Chondrocyte (in vitro differentiated cells): ENCODE data around the gene WDR7. TPM values are rescaled to one million over a fixed set of nuclear protein-coding genes. Genes with fewer than 3 reads are reported as not detected.

Source experiments
- DNase-seq: peaks from one replicate; pipeline ENCODE4 v3.0.0; 2021; ENCODE audit warnings: mixed read lengths, low spot score
- H3K27ac Mint-ChIP-seq: one replicate; pipeline ENCODE4 v1.8.0; 2021; ENCODE audit warnings: mild to moderate bottlenecking, moderate library complexity, mixed read lengths; ENCODE audit not compliant: unreplicated experiment
- H3K27me3 Mint-ChIP-seq: 2 replicates; pipeline ENCODE4 v1.8.0; 2021; ENCODE audit warnings: low read depth, mixed read lengths
- H3K36me3 Mint-ChIP-seq: 2 replicates; pipeline ENCODE4 v1.8.0; 2021; ENCODE audit warnings: low read depth, mixed read lengths
- H3K4me1 Mint-ChIP-seq: 2 replicates; pipeline ENCODE4 v1.8.0; 2021; ENCODE audit warnings: low read depth, mild to moderate bottlenecking, mixed read lengths
- H3K4me3 Mint-ChIP-seq: one replicate; pipeline ENCODE4 v1.8.0; 2021; ENCODE audit warnings: mild to moderate bottlenecking, moderate library complexity, mixed read lengths; ENCODE audit not compliant: unreplicated experiment
- H3K9me3 Mint-ChIP-seq: 2 replicates; pipeline ENCODE4 v1.8.0; 2021; ENCODE audit warnings: low read depth, mixed read lengths
- CTCF ChIP-seq: fragments of 200-600 bp; sonication (generic); IDR thresholded peaks from 2 replicates; pipeline ENCODE4 v1.5.0; 2021; ENCODE audit warnings: antibody characterized with exemption, mild to moderate bottlenecking, moderate library complexity
- total RNA-seq: library from RNA; stranded (reverse); gene quantifications from 3 replicates; pipeline ENCODE4 v1.2.1, GENCODE V29; 2021

The WDR7 gene
- total RNA-seq, 1 donor from 2014 or later: 14.9 TPM

- Mint-ChIP-seq H3K4me3 (no peak overlapping the region), H3K9me3 (peaks cover 13% of the 10 kb centered on the region), H3K36me3 (peaks cover 8% of the 10 kb centered on the region), H3K4me1 (peaks cover 8% of the 10 kb centered on the region), H3K27ac (no peak overlapping the region), H3K27me3 (no peaks in the 10 kb centered on the region)
- no peak for DNase-seq
- TF ChIP-seq CTCF: no peak
These were observed 69.9 kb downstream of the WDR7 start for GRCh38 chr18:56721031-56721430.

- Mint-ChIP-seq H3K27ac (no peak overlapping the region), H3K9me3 (peaks cover 13% of the 10 kb centered on the region)
These were observed 70.3 kb downstream of the WDR7 start for GRCh38 chr18:56721491-56721890.

GRCh38 chr18:56722518-56722917, 71.4 kb downstream of the WDR7 start:
- H3K27ac Mint-ChIP-seq: no peak overlapping the region

More at GRCh38 chr18:56721491-56721890, 70.3 kb downstream of the WDR7 start:
- Mint-ChIP-seq H3K4me1 (peaks cover 8% of the 10 kb centered on the region), H3K36me3 (peaks cover 8% of the 10 kb centered on the region), H3K27me3 (no peaks in the 10 kb centered on the region), H3K4me3 (no peak overlapping the region)
- no peak for TF ChIP-seq CTCF
- DNase-seq: no peak

GRCh38 chr18:56723068-56723467, 71.9 kb downstream of the WDR7 start:
- Mint-ChIP-seq H3K36me3 (peaks cover 8% of the 10 kb centered on the region), H3K27me3 (no peaks in the 10 kb centered on the region), H3K4me3 (no peak overlapping the region), H3K4me1 (peaks cover 8% of the 10 kb centered on the region), H3K27ac (no peak overlapping the region), H3K9me3 (peaks cover 13% of the 10 kb centered on the region)
- no peak for DNase-seq
- no peak for TF ChIP-seq CTCF

More at GRCh38 chr18:56722518-56722917, 71.4 kb downstream of the WDR7 start:
- Mint-ChIP-seq H3K9me3 (peaks cover 13% of the 10 kb centered on the region), H3K27me3 (no peaks in the 10 kb centered on the region), H3K4me3 (no peak overlapping the region), H3K36me3 (peaks cover 9% of the 10 kb centered on the region), H3K4me1 (peaks cover 8% of the 10 kb centered on the region)
- DNase-seq: no peak
- no peak for TF ChIP-seq CTCF

GRCh38 chr18:56723706-56724105, 72.5 kb downstream of the WDR7 start:
- no peak for TF ChIP-seq CTCF
- no peak overlapping the region for H3K4me3 Mint-ChIP-seq
- no peak overlapping the region for H3K27ac Mint-ChIP-seq
- peaks cover 8% of the 10 kb centered on the region for H3K4me1 Mint-ChIP-seq
- H3K36me3 Mint-ChIP-seq: peaks cover 11% of the 10 kb centered on the region
- H3K27me3 Mint-ChIP-seq: no peaks in the 10 kb centered on the region
- H3K9me3 Mint-ChIP-seq: peaks cover 13% of the 10 kb centered on the region
- no peak for DNase-seq
